ENCODE results near the gene BRME1.

BRME1 gene

DNA sequence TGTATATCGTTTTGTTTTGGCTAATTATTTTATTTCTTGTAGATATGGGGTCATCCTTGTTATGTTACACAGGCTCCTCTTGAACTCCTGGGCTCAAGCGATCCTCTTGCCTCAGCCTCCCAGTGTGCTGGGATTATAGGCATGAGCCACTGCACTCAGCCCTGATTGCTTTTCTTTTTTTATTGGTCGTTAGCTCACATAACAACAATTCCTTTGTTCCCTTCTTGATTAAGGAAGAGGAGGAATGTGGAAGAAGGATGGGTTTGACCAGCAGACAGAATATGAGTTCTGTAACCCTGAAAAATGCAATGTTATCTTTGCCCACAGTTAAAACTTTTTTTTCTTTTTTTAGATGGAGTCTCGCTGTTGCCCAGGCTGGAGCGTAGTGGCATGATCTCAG lies 11.4 kb downstream of the BRME1 start:
- Histone ChIP-seq H3K9me3 (ENCODE audit: control insufficient read depth, insufficient read depth, low read depth, low read length) (no peaks in the 10 kb centered on the region), H3K36me3 (ENCODE audit: control insufficient read depth in 2 of 2, insufficient read depth in 1 of 2, low read length in 2 of 2) (no peaks in the 10 kb centered on the region; a peak in 1 of 3 replicates), H3K4me3 (ENCODE audit: low read depth, low read length) (no peak overlapping the region), H3K4me1 (ENCODE audit: control insufficient read depth, insufficient read depth, low read length) (no peaks in the 10 kb centered on the region), H3K27ac (ENCODE audit: extremely low read depth, low read depth, low read length) (no peak overlapping the region)
- TF ChIP-seq PRDM1 (tag by site-specific recombination; IDR thresholded peaks at IDR 0.05) (no peak), ZBTB44 (tag by site-specific recombination; IDR thresholded peaks at IDR 0.05) (no peak), ZNF37A (tag by site-specific recombination; IDR thresholded peaks at IDR 0.05) (no peak), ZNF623 (tag by site-specific recombination; IDR thresholded peaks at IDR 0.05) (no peak), EGR2 (tag by site-specific recombination; IDR thresholded peaks at IDR 0.05; ENCODE audit: low read depth) (no peak)
- CTCF ChIA-PET, result interaction anchor here (0.6 to 1.8 kb wide), 4 partner anchors 9 to 306 kb away, joined by 3 to 8 read pairs (median 4); no protein-coding TSS in a partner anchor
- POLR2A ChIA-PET, result no interaction called here

DNA sequence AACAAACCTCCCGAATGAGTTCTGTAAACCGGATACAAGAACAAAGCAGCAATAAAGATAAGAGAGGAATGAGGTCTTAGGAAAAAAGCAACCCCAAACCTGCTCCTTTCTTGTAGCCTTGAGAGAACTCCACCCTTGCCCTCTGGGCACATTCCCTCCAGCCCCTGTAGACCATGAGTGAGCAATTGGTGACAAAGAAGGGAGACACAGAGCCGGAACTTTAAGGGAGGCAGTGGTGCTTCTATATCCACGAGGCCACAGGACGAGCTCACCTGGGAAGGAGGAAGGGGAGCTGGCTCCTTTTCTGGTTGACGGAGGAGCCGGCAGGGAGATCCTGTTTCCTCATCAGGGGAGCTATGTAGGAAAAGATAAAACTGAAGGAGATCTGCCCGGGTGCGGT lies 13.0 kb downstream of the BRME1 start:
- H3K4me3 ChIP-seq (ENCODE audit: low read depth, low read length), result no peak overlapping the region
- no peaks in the 10 kb centered on the region for H3K9me3 ChIP-seq (ENCODE audit: control insufficient read depth, insufficient read depth, low read depth, low read length)
- no peak for TF ChIP-seq ZSCAN16 (tag by site-specific recombination; IDR thresholded peaks at IDR 0.05)
- TF ChIP-seq ZNF184 (tag by site-specific recombination; IDR thresholded peaks at IDR 0.05), result no peak
- TF ChIP-seq ZNF580 (tag by site-specific recombination; IDR thresholded peaks at IDR 0.05), result no peak
- no peak for TF ChIP-seq ZBTB1 (tag by site-specific recombination; IDR thresholded peaks at IDR 0.05)
- no peak for TF ChIP-seq ZBTB7A (tag by site-specific recombination; IDR thresholded peaks at IDR 0.05; ENCODE audit: low read depth)
- TF ChIP-seq ZBTB20 (tag by site-specific recombination; IDR thresholded peaks at IDR 0.05), result no peak
- no peak for TF ChIP-seq ZNF555 (tag by site-specific recombination; conservative IDR thresholded peaks at IDR 0.05)
- TF ChIP-seq ZNF366 (tag by site-specific recombination; conservative IDR thresholded peaks at IDR 0.05), result no peak
- TF ChIP-seq ZNF792 (tag by site-specific recombination; IDR thresholded peaks at IDR 0.05), result no peak
- no peak for TF ChIP-seq ZNF239 (tag by site-specific recombination; IDR thresholded peaks at IDR 0.05)
- no peak for TF ChIP-seq ZNF518A (tag by site-specific recombination; conservative IDR thresholded peaks at IDR 0.05; ENCODE audit: low read depth)
- no peak for TF ChIP-seq ZNF623 (tag by site-specific recombination; IDR thresholded peaks at IDR 0.05)
- TF ChIP-seq ZNF140 (tag by site-specific recombination; IDR thresholded peaks at IDR 0.05), result no peak
- TF ChIP-seq ZBTB8A (tag by site-specific recombination; IDR thresholded peaks at IDR 0.05), result no peak
- TF ChIP-seq ZXDB (tag by site-specific recombination; IDR thresholded peaks at IDR 0.05), result no peak
- no peak for TF ChIP-seq ZNF174 (tag by site-specific recombination; IDR thresholded peaks at IDR 0.05)
- TF ChIP-seq ZEB2 (tag by site-specific recombination; IDR thresholded peaks at IDR 0.05), result no peak
- ChIA-PET POLR2A (interaction anchor here (0.6 kb wide), 1 partner anchor 77 kb away, joined by 3 read pairs; no protein-coding TSS in a partner anchor), CTCF (interaction anchor here (0.7 to 1.8 kb wide), 6 partner anchors 11 to 370 kb away, joined by 3 to 8 read pairs (median 3); no protein-coding TSS in a partner anchor)
- no peaks in the 10 kb centered on the region; a peak in 1 of 3 replicates for H3K36me3 ChIP-seq (ENCODE audit: control insufficient read depth in 2 of 2, insufficient read depth in 1 of 2, low read length in 2 of 2)
- no peak overlapping the region for H3K27ac ChIP-seq (ENCODE audit: extremely low read depth, low read depth, low read length)
- no peaks in the 10 kb centered on the region for H3K4me1 ChIP-seq (ENCODE audit: control insufficient read depth, insufficient read depth, low read length)

All from HEK293 (cell line).